Heart right ventricle (tissue), 16 donors: Measurements from ENCODE around the gene ERMARD. TPM values are rescaled to one million over a fixed set of nuclear protein-coding genes. Genes with fewer than 3 reads are reported as not detected.

ENCODE experiments used
- ATAC-seq, 8 donors: fragments of 200-7000 bp; cut with Tn5 transposase; one replicate each; pipeline ENCODE4 v1.9.1; 2020; ENCODE audit warnings: mild to moderate bottlenecking in 8 of 8, moderate library complexity in 8 of 8, moderate number of reproducible peaks in 1 of 8
- DNase-seq, 2 donors: peaks; one replicate each; pipeline ENCODE4 v3.0.0-alpha.2; 2020
- H3K27ac ChIP-seq, 10 donors: fragments of 200-600 bp; sonication (generic) in 2 of 10; one replicate each; pipeline versions ENCODE4 v1.5.0 to v1.8.0; 2020 to 2022; ENCODE audit warnings: mild to moderate bottlenecking in 3 of 10
- H3K27me3 ChIP-seq, 7 donors: fragments of 200-600 bp; one replicate each; pipeline ENCODE4 v1.8.0; 2021 to 2022; ENCODE audit warnings: mild to moderate bottlenecking in 2 of 7
- H3K36me3 ChIP-seq, 9 donors: fragments of 200-600 bp; sonication (generic) in 1 of 9; one replicate each; pipeline versions ENCODE4 v1.5.0 to v1.8.0; 2020 to 2022; ENCODE audit warnings: mild to moderate bottlenecking in 2 of 9
- H3K4me1 ChIP-seq, 9 donors: fragments of 200-600 bp; sonication (generic) in 1 of 9; one replicate each; pipeline versions ENCODE4 v1.5.0 to v1.8.0; 2020 to 2022; ENCODE audit warnings: mild to moderate bottlenecking in 4 of 9
- H3K4me3 ChIP-seq, 10 donors: fragments of 200-600 bp; sonication (generic) in 2 of 10; one replicate each; pipeline versions ENCODE4 v1.5.0 to v1.8.0; 2020 to 2022; ENCODE audit warnings: mild to moderate bottlenecking in 7 of 10, moderate library complexity in 2 of 10
- H3K9me3 ChIP-seq, 11 donors: fragments of 200-600 bp in 10 of 11; sonication (generic) in 2 of 11; one replicate each; pipeline versions ENCODE4 v1.5.0 to v1.8.0; 2013 to 2022; ENCODE audit warnings: mild to moderate bottlenecking in 2 of 11, control low read depth in 1 of 11, moderate library complexity in 1 of 11
- WGBS, 2 donors: extraction: QIAGEN DNeasy Blood & Tissue Kit; methylation state at CpG; one replicate each; pipeline ENCODE4 v1.1.7; 2013; ENCODE audit warnings: inconsistent platforms in 1 of 2; 5-methylcytosine and 5-hydroxymethylcytosine counted together
- intact Hi-C, 10 donors: fragments of 100-400 bp; cut with DNase I; formaldehyde crosslinking; loops; one replicate each; pipeline versions ENCODE4 v1.11.1 to v1.14.2; 2022
- polyA plus RNA-seq, 2 donors: library from polyadenylated mRNA; stranded (reverse); fragments of 200-250 nt; gene quantifications; one replicate each; pipeline ENCODE4 v1.2.3, GENCODE V29; 2013
- total RNA-seq, 10 donors: library from RNA; stranded (reverse); fragmentation: NEBNext Ultra II Directional in 3 of 10; extraction: Animal tissue kit (Norgen Biotek cat#: 25700) in 3 of 10; gene quantifications; one replicate each; pipeline versions ENCODE4 v1.2.1 to v1.2.4, GENCODE V29; 2021 to 2023
- TF ChIP-seq, protein P1 (sequence below), 9 donors: fragments of 200-600 bp; sonication (generic) in 2 of 9; IDR thresholded peaks; one replicate each; pipeline versions ENCODE4 v1.5.0 to v1.8.0; 2021 to 2022; ENCODE audit warnings: antibody characterized with exemption in 9 of 9, mild to moderate bottlenecking in 5 of 9, moderate library complexity in 1 of 9
- donor health status: Arrhythmogenic right ventricular cardiomyopathy.
- donor health status: ischemic (EF 13 %, LVEDD 7.1; RV severe dilation, severe dysfunction).
- donor health status: healthy with polysubstance abuse.
- donor health status: DM: no; HTN: yes; CAD: no.
- donor health status: DM: no; HTN: no; CAD: no.
- donor health status: ischemic (EF 25% LVEDD 6.9; RV normal size, moderate dysfunction).
- donor health status: ischemic (EF 25% LVEDD 5.7; RV mildly dilated, moderate dysfunction).
- donor health status: healthy.
- donor health status: DM: yes; HTN: yes; CAD: no.
- donor health status: Ischemic cardiomyopathy.
- donor health status: ischemic (EF 35%, LVEDD 5.7; RV mildly dilated, moderate dysfunction).
- donor health status: nonischemic (EF 11% LVEDD 7.7; RV severe dilation, severe dysfunction).
- donor health status: DM: yes; HTN: yes; CAD: no.
- donor health status: PGD.
- donor health status: ischemic (EF 29% LVEDD 5.4; RV normal size, mild dysfunction).
- donor health status: nonischemic (EF 23%, LVEDD 6.1; RV moderate dilation, normal function).

Gene ERMARD
- total and polyA plus RNA-seq, 12 donors: 7.5 to 38.5 (median 10.0) TPM

DNA sequence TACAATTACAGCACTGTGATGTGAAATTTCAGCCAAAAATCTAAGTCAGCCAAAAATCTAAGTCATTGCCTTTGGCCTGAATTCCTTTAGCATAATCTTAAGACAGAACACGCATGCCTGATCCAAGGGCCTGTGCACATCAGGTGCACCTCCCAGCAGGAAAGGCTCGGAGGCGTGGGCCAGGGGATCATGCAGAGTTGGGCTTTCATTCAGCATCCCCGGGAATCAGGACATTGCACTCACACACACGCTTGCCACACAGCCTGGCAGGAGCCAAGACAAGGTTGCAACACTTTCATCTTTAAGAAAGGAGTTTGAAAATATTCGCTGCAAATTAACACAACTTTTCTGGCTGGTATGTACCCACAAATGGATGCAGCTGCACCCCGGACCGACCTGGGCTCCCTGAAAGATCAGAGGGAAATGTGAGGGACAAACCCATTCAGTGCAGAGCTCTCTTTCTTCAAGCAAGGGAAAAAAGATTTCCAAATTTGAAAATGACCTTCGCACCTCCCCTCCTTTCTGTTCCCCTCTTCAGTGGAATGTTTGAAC lies 48.8 kb downstream of the ERMARD start:
- no peaks in the 10 kb centered on the region for H3K9me3 ChIP-seq
- intact Hi-C loops: no loop called here
- 77 to 82% methylated on average over 9 of the region's 9 CpGs for WGBS, 2 donors
- no peak for ATAC-seq
- no peaks in the 10 kb centered on the region for H3K4me1 ChIP-seq
- H3K27ac ChIP-seq: no peak overlapping the region
- peaks cover 0 to 61% (median 24%) of the 10 kb centered on the region in 7 donors for H3K27me3 ChIP-seq
- DNase-seq: no peak
- no peak overlapping the region for H3K4me3 ChIP-seq
- TF ChIP-seq, protein P1, sequence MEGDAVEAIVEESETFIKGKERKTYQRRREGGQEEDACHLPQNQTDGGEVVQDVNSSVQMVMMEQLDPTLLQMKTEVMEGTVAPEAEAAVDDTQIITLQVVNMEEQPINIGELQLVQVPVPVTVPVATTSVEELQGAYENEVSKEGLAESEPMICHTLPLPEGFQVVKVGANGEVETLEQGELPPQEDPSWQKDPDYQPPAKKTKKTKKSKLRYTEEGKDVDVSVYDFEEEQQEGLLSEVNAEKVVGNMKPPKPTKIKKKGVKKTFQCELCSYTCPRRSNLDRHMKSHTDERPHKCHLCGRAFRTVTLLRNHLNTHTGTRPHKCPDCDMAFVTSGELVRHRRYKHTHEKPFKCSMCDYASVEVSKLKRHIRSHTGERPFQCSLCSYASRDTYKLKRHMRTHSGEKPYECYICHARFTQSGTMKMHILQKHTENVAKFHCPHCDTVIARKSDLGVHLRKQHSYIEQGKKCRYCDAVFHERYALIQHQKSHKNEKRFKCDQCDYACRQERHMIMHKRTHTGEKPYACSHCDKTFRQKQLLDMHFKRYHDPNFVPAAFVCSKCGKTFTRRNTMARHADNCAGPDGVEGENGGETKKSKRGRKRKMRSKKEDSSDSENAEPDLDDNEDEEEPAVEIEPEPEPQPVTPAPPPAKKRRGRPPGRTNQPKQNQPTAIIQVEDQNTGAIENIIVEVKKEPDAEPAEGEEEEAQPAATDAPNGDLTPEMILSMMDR (IDR thresholded peaks at IDR 0.05): no peak
- H3K36me3 ChIP-seq: no peaks in the 10 kb centered on the region

DNA sequence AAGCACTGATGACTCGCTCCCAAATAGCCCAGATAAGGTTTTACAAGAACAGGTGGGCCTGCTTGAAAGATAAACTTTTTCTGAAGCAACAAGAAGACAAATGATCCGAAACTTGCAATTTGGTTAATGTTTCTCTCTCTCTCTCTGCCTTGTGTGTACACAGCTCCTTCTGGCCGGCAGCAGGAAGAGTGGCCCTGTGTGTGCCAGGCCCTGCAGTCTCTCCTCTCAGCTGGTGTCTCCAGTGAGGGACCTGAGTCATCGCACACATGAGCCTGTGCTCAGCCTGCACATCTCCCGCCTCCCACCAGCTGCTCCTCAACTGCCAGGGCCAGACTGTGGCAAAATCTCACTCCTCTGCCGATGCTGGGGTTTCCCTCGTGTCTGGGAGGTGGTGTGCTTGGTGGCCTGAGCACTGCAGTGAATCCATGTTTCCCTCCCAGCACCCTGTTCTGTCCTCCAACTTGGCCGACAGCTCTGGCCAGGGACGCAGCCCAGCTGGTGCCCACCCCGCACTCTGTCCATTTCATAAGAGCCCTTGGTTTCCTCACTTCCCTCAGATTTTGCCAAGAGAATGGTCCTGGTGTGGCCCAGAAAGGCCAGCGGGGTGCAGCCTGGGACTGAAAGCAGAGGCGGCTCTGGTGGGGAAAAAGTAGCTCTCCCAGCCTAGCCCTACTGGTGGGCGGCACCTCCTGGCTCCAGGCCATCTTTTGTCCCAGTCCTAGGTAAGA lies 49.4 kb downstream of the ERMARD start:
- no peak for DNase-seq
- TF ChIP-seq, protein P1 (IDR thresholded peaks at IDR 0.05): no peak
- intact Hi-C loops: no loop called here
- H3K27me3 ChIP-seq: peaks cover 0 to 68% (median 30%) of the 10 kb centered on the region in 7 donors
- H3K4me3 ChIP-seq: no peak overlapping the region
- no peaks in the 10 kb centered on the region for H3K9me3 ChIP-seq
- ATAC-seq: peak in 4 of 8 donors; percentile 17 to 53 (median 35)
- no peak overlapping the region for H3K27ac ChIP-seq
- no peaks in the 10 kb centered on the region for H3K36me3 ChIP-seq
- H3K4me1 ChIP-seq: no peaks in the 10 kb centered on the region
- 78 to 79% methylated on average over 13 of the region's 13 CpGs for WGBS, 2 donors

DNA sequence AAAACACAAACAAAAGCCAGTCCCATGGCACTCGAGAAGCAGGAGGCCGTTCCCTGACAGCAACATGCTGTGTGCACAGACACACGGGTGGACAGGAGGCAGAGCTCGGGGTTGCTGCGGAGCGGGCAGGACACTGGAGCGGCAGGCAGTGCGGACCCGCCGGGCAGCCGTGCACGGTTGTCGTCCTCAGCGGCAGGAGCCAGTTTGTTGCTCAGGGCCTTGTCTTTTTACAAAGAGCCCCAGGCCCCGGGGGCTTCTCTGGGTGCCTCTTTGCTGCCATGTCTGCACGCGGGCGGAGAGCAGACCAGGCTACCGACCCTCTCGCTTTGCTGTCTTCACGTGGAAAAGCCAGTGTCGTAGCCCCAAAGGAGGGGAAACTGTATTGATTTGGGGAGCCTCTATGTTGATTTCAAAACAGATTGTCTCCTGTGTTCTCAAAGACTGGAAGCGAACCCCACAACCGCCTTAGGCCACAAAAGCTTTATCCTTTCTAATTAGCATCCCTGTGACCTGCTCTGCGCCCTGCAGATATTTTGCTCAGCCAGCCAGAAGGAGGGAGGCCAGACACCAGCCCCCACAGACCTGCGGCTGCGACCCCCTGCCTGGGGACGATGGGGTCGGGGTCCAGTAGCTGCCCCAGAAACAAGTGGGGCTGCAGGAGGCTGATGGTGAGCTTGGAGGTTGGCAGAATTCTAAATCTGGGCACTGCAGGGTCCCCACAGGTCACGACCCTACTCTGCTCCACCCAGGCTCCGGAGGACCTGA lies 50.2 kb downstream of the ERMARD start:
- DNase-seq (no peak), ATAC-seq (peak in 1 of 8 donors; percentile 18)
- Histone ChIP-seq H3K36me3 (no peaks in the 10 kb centered on the region), H3K4me1 (no peaks in the 10 kb centered on the region), H3K9me3 (no peaks in the 10 kb centered on the region), H3K27ac (no peak overlapping the region), H3K27me3 (peaks cover 0 to 67% (median 38%) of the 10 kb centered on the region in 7 donors), H3K4me3 (no peak overlapping the region)
- WGBS, 2 donors: 83 to 86% methylated on average over 31 of the region's 31 CpGs
- TF ChIP-seq, protein P1 (IDR thresholded peaks at IDR 0.05): no peak
- intact Hi-C loops: no loop called here

DNA sequence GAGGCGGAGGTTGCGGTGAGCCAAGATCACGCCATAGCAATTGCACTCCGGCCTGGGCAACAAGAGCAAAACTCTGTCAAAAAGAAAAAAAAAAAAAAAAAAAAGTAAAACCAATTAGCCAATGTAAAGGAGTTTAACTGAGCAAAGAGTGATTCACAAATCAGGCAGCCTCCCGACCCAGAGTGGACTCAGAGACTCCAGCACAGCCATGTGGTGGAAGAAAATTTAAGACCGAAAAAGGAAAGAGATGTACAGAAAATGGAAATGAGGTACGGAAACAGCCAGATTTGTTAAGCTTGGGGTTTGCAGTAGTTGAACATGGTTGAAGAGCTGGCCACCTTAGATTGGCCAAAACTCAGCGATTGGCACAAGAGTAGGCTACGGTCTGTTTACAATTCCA lies 51.4 kb downstream of the ERMARD start:
- no peak overlapping the region for H3K4me3 ChIP-seq
- no peaks in the 10 kb centered on the region for H3K4me1 ChIP-seq
- TF ChIP-seq, protein P1 (IDR thresholded peaks at IDR 0.05): no peak
- no peaks in the 10 kb centered on the region for H3K9me3 ChIP-seq
- peaks cover 0 to 68% (median 36%) of the 10 kb centered on the region in 7 donors for H3K27me3 ChIP-seq
- no peaks in the 10 kb centered on the region for H3K36me3 ChIP-seq
- no peak overlapping the region for H3K27ac ChIP-seq
- ATAC-seq: no peak
- DNase-seq: no peak
- intact Hi-C loops: no loop called here
- WGBS, 2 donors: 93 to 96% methylated on average over 9 of the region's 9 CpGs
